GM20000 (cell line): ENCODE data around the gene KRT14.
"Not testable (repeated sequence)": the region's sequence is repeated elsewhere in the genome, so short reads cannot be mapped to it uniquely, and the experiment has no call there.

Experiments used
- DNase-seq: peaks from one replicate; pipeline ENCODE4 v3.0.0; 2012; ENCODE audit warnings: low spot score
- CTCF ChIP-seq: IDR thresholded peaks from 2 replicates; pipeline ENCODE4 v1.5.1; 2012; ENCODE audit warnings: mild to moderate bottlenecking, control low read depth; ENCODE audit errors: extremely low read depth, missing control alignments

The KRT14 gene

GRCh38 chr17:41610965-41611640 is 24.4 kb upstream of the KRT14 start:
- no peak for DNase-seq
- TF ChIP-seq CTCF: no peak

- not testable (repeated sequence) for DNase-seq
These were observed 23.4 kb upstream of the KRT14 start for GRCh38 chr17:41610061-41610517.

GRCh38 chr17:41606930-41607329 is 20.2 kb upstream of the KRT14 start:
- not testable (repeated sequence) for DNase-seq

- DNase-seq: no peak
- no peak for TF ChIP-seq CTCF
These were observed 15.8 kb upstream of the KRT14 start for GRCh38 chr17:41602524-41602923.

GRCh38 chr17:41600318-41600717 is 13.6 kb upstream of the KRT14 start:
- no peak for DNase-seq
- TF ChIP-seq CTCF: no peak

GRCh38 chr17:41599680-41600079 is 13.0 kb upstream of the KRT14 start:
- DNase-seq: no peak
- TF ChIP-seq CTCF: no peak

- no peak for DNase-seq
- no peak for TF ChIP-seq CTCF
These were observed 8.9 kb upstream of the KRT14 start for GRCh38 chr17:41595585-41595984.

GRCh38 chr17:41594363-41594915 is 7.7 kb upstream of the KRT14 start:
- no peak for DNase-seq
- no peak for TF ChIP-seq CTCF
